ENCODE results near the gene CLEC4C.
"Not testable (repeated sequence)": the region's sequence is repeated elsewhere in the genome, so short reads cannot be mapped to it uniquely, and the experiment has no call there.

Gene CLEC4C

GRCh38 chr12:7756993-7757392 is 9.8 kb upstream of the CLEC4C start:
- no peaks in the 10 kb centered on the region for H3K36me3 ChIP-seq (ENCODE audit: control insufficient read depth in 2 of 2, insufficient read depth in 1 of 2, low read length in 2 of 2)
- no peak overlapping the region for H3K27ac ChIP-seq (ENCODE audit: extremely low read depth, low read depth, low read length)
- ChIA-PET POLR2A (no interaction called here), CTCF (no interaction called here)
- no peaks in the 10 kb centered on the region for H3K9me3 ChIP-seq (ENCODE audit: control insufficient read depth, insufficient read depth, low read depth, low read length)
- no peak overlapping the region for H3K4me3 ChIP-seq (ENCODE audit: low read depth, low read length)
- no peak for TF ChIP-seq ZNF837 (tag by site-specific recombination; IDR thresholded peaks at IDR 0.05)
- no peak for TF ChIP-seq EGR2 (tag by site-specific recombination; IDR thresholded peaks at IDR 0.05; ENCODE audit: low read depth)
- TF ChIP-seq YY1 (tag by site-specific recombination; IDR thresholded peaks at IDR 0.05): no peak
- TF ChIP-seq ZNF148 (tag by site-specific recombination; IDR thresholded peaks at IDR 0.05; ENCODE audit: borderline replicate concordance): no peak
- TF ChIP-seq KLF17 (tag by site-specific recombination; IDR thresholded peaks at IDR 0.05): no peak
- no peak for TF ChIP-seq ZNF121 (tag by site-specific recombination; IDR thresholded peaks at IDR 0.05)
- TF ChIP-seq AEBP2 (tag by site-specific recombination; IDR thresholded peaks at IDR 0.05; ENCODE audit: borderline replicate concordance): no peak
- TF ChIP-seq MEIS1 (CRISPR knock-in tag; IDR thresholded peaks at IDR 0.05; ENCODE audit: borderline replicate concordance): no peak
- H3K4me1 ChIP-seq (ENCODE audit: control insufficient read depth, insufficient read depth, low read length): no peaks in the 10 kb centered on the region

- H3K4me1 ChIP-seq (ENCODE audit: control insufficient read depth, insufficient read depth, low read length); H3K27ac ChIP-seq (ENCODE audit: extremely low read depth, low read depth, low read length); CTCF ChIA-PET; H3K4me3 ChIP-seq (ENCODE audit: low read depth, low read length); POLR2A ChIA-PET; H3K9me3 ChIP-seq (ENCODE audit: control insufficient read depth, insufficient read depth, low read depth, low read length); H3K36me3 ChIP-seq (ENCODE audit: control insufficient read depth in 2 of 2, insufficient read depth in 1 of 2, low read length in 2 of 2): not testable (repeated sequence)
Measured at GRCh38 chr12:7755668-7756067, 8.5 kb upstream of the CLEC4C start.

- CTCF ChIA-PET; H3K4me3 ChIP-seq (ENCODE audit: low read depth, low read length); H3K4me1 ChIP-seq (ENCODE audit: control insufficient read depth, insufficient read depth, low read length); H3K9me3 ChIP-seq (ENCODE audit: control insufficient read depth, insufficient read depth, low read depth, low read length); POLR2A ChIA-PET; H3K36me3 ChIP-seq (ENCODE audit: control insufficient read depth in 2 of 2, insufficient read depth in 1 of 2, low read length in 2 of 2); H3K27ac ChIP-seq (ENCODE audit: extremely low read depth, low read depth, low read length): not testable (repeated sequence)
Measured at GRCh38 chr12:7751941-7752922, 5.1 kb upstream of the CLEC4C start.

GRCh38 chr12:7751394-7751793 is 4.2 kb upstream of the CLEC4C start:
- no peak for TF ChIP-seq MZF1 (tag by site-specific recombination; IDR thresholded peaks at IDR 0.05; ENCODE audit: borderline replicate concordance)
- no peak for TF ChIP-seq ZNF175 (tag by site-specific recombination; IDR thresholded peaks at IDR 0.05)
- TF ChIP-seq ZNF16 (tag by site-specific recombination; IDR thresholded peaks at IDR 0.05; ENCODE audit: low read depth): no peak
- no peak for TF ChIP-seq KLF1 (tag by site-specific recombination; IDR thresholded peaks at IDR 0.05)
- TF ChIP-seq ZNF157 (tag by site-specific recombination; IDR thresholded peaks at IDR 0.05): no peak
- no peak for TF ChIP-seq ZNF423 (tag by site-specific recombination; IDR thresholded peaks at IDR 0.05)
- TF ChIP-seq ZNF521 (tag by site-specific recombination; IDR thresholded peaks at IDR 0.05): no peak
- TF ChIP-seq SCRT1 (tag by site-specific recombination; IDR thresholded peaks at IDR 0.05; ENCODE audit: borderline replicate concordance): no peak
- TF ChIP-seq HIC1 (tag by site-specific recombination; IDR thresholded peaks at IDR 0.05): no peak
- Histone ChIP-seq H3K9me3 (ENCODE audit: control insufficient read depth, insufficient read depth, low read depth, low read length) (no peaks in the 10 kb centered on the region), H3K27ac (ENCODE audit: extremely low read depth, low read depth, low read length) (no peak overlapping the region), H3K4me1 (ENCODE audit: control insufficient read depth, insufficient read depth, low read length) (no peaks in the 10 kb centered on the region), H3K4me3 (ENCODE audit: low read depth, low read length) (no peak overlapping the region), H3K36me3 (ENCODE audit: control insufficient read depth in 2 of 2, insufficient read depth in 1 of 2, low read length in 2 of 2) (no peaks in the 10 kb centered on the region)
- ChIA-PET CTCF (interaction anchor here (0.6 kb wide), 1 partner anchor 12 kb away, joined by 4 read pairs; no protein-coding TSS in a partner anchor), POLR2A (no interaction called here)

Measured in HEK293 (cell line).